Measurements from ENCODE around the gene GLYATL1.

GLYATL1 gene, protein sequence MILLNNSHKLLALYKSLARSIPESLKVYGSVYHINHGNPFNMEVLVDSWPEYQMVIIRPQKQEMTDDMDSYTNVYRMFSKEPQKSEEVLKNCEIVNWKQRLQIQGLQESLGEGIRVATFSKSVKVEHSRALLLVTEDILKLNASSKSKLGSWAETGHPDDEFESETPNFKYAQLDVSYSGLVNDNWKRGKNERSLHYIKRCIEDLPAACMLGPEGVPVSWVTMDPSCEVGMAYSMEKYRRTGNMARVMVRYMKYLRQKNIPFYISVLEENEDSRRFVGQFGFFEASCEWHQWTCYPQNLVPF

DNA sequence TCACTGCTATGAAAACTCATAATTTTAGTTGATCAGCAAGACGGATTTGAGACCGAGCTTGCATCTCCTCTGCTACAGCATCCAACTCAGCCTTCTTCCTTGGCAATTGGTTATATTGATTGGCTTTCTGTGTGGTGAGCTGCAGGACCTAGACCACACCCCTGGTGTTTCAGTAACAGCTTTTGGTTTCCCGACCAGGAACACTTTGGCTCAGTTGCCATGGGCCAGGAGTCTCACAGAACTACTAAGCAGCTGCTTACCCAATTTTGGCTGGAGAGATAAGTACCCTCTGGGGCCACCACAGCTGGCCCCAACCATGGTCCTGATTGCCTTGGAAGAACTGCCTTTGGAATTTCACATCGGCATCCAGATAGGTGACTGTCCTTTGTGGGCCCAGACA is at the start of gene GLYATL1:
Gene GLYATL1, plus strand, starts transcription at position 212 of the 400 bp plus-strand sequence. CDS start 7,600 bp downstream, outside the sequence.
- no peak for DNase-seq

GRCh38 chr11:58893899-58894298 is 45.4 kb upstream of the GLYATL1 start:
- no peak for DNase-seq

GRCh38 chr11:58898106-58898505 is 41.2 kb upstream of the GLYATL1 start:
- no peak for DNase-seq

GRCh38 chr11:58900479-58901420 is 38.5 kb upstream of the GLYATL1 start:
- no peak for DNase-seq

DNA sequence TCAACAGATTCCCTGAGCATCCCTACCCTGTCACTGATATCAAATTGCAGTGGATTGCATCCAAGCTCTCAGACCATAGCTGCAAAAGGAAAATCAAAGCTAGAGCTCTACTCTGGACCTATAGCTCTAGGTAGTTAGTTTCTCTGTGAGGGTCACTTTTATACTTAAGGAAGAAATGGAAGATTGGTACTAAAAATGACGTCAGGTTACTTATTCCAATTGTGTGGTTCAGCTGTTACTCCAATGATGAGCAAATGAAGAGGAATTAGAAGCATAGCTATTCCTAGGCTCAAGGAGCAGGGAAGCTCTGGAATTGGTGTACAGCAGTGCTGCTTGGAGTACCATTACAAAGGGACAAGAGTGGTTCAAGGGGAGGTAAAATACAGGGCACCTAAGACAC is 36.4 kb upstream of the GLYATL1 start:
- no peak for DNase-seq

DNA sequence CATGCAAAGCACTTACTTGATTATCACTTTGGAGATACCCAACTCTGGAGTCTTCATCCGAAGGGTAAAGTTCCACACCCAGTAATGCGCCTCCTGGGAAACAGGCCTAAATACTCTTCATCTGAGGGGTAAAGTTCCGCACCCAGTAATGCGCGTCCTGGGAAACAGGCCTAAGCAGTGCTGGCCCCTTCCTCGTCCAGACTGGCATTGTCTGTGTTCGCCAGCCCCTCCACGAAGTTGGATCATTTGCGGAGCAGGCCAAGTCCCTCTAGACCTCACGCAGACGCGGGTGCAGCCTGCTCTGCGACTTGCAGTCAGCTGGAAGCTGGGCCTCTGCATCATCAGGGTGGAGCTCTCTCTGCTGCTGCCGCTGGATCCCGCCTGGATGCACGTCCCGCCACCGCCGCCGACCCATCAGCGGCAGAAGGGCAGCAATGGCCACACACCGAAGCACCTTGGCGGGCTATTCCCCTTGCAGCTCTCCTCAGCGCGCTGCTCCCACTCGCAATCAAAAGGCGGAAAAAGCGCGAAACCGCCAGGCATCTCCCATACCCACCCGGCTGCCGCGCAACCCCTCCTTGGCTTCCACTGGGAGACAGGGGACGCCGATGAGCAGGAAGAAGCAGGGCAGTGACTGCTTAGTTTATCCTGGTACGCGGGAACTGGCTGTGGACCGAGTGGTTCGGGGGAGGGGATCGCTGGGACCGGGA is 34.1 kb upstream of the GLYATL1 start:
- DNase-seq: no peak

DNA sequence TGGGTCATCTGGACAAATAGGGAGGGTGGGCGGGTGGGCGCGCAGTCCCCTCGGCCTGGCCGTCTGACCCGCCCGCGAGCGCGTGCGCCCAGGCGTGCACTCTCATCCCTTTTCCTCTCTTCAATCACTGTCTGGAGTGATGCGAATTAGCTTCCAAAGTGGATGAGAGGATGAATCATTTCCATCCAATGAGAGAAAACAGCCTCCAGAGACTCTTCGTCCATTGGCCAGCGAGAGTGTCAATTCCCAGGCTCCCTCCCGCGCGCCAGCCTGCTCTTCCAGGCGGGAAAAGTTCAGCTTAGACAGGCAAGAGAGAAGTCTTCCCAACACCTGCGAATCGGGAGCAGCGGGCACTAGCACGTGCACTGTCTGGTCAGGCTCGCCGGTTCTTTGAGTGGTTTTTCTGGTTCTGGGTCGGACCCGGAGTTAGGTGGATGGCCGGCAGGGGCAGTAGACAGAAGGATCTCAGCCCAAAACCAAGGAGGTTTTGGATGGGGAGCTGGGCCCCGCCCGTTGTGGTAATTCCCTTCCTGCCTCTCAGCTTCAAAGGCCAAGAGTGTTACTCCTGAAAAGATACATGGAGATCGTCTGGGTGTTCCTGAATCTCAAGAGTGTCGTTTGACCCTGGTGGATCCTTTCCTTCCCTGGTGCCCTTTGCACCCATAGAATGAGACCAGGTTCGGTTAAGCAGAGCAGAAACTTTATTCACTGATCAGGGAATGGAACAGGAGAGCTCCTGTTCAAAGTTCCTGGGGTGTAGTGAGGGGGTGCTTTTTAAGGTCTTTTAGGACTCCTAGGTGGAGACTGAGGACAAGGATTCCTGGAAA is 33.4 kb upstream of the GLYATL1 start:
- DNase-seq: no peak

- DNase-seq: no peak
Measured at GRCh38 chr11:58907780-58908179, 31.5 kb upstream of the GLYATL1 start.

- DNase-seq: no peak
Measured at GRCh38 chr11:58912124-58912523, 27.2 kb upstream of the GLYATL1 start.

GRCh38 chr11:58913685-58914084 is 25.6 kb upstream of the GLYATL1 start:
- DNase-seq: no peak

GRCh38 chr11:58914821-58915543 is 24.3 kb upstream of the GLYATL1 start:
- DNase-seq: no peak

DNA sequence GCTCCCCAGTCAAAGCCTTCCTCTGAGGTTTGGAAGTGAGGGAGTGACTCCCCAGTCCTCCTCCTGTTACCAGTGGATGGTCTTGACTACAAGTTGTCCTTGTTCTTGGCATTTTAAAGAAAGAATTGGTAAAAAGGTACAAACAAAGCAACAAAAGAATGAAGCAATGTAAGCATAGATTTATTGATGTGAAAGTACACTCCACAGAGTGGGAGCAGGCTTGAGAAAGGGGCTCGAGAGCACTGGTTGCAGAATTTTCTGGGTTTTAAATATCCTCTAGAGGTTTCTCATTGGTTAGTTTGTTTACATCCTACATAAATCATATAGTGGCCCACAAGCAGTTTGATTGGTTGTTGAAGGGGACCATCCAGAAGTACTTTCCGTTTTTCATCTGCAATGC is 22.7 kb upstream of the GLYATL1 start:
- DNase-seq: no peak

- no peak for DNase-seq
Measured at GRCh38 chr11:58917159-58917783, 22.0 kb upstream of the GLYATL1 start.

DNA sequence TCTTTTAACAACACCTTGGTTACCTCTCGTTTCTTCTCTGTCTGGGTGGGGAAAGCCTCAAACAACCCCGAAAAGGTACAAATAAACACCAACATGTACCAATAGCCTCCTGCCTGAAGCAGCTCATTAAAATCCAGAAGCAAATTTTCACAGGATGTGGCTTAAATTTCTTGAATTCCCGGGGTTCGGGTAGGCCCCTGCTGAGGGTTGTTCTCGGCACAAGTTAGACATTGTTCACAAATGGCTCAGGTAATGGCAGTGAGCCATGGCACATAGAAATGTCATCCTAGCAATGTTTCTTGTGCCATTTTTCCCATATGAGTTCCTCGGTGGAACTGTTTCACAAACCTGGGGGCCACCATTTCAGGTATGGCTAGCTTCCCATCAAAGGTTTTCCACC is 19.7 kb upstream of the GLYATL1 start:
- no peak for DNase-seq

DNA sequence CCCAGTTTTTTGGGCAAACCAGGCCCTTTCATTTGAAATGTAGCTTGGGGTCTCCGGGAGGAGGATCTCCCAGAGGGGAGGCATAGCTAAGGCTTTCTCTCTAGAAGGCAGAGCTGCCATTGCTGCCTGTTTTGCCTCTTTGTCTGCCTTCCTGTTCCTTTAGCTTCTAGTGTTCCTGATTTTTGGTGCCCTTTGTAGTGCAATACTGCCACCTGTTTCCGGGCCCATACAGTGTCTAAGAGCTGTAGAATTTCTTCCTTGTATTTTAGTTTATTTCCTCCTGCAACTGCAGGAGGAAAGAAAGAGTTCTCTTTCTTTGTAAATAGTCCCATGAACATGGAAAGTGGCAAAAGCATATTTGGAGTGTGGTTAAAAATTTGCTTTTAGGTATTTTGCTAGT is 19.3 kb upstream of the GLYATL1 start:
- no peak for DNase-seq

GRCh38 chr11:58921778-58922390 is 17.4 kb upstream of the GLYATL1 start:
- no peak for DNase-seq

DNA sequence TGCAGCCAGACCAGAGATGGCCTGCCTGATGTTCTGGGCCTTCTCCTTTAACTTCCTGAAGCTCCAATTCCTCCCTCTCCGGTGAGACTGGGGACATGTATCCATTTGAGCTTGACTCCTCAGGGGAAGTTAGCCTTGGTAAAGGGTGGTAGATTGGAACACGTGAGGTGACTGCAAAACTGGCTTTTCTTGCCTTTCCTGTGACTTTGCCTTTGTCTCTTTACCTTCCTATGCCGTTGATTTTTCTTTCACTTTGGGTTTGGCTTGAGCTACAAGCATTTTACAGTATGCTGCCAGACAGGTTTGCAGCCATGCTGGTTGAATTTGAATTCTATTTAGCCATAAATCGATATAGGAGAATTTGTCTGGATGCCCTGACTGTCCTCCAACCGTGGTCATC is 16.8 kb upstream of the GLYATL1 start:
- DNase-seq: no peak

GRCh38 chr11:58923300-58923788 is 15.9 kb upstream of the GLYATL1 start:
- DNase-seq: no peak

DNA sequence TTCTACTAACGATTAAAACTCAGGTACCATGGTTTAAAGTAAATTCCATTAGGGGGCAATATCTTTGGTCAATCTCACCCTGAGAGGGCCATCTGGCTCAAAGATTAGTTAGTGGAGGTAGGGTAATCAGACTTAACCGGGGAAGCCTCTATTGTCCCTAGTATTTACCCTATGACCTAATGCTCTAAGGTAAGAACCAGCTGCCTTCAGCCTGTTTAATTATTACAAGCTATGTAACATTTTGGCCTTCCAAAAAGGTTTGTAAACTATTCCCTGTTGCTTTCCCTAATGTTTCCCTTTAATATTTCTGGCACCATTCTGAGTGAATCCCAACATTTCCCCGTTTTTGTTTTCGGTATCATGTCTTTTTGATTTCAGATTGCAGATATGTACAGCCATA is 15.1 kb upstream of the GLYATL1 start:
- no peak for DNase-seq

- no peak for DNase-seq
Measured at GRCh38 chr11:58926251-58926650, 13.0 kb upstream of the GLYATL1 start.

GRCh38 chr11:58926695-58927094 is 12.6 kb upstream of the GLYATL1 start:
- DNase-seq: no peak
